HG02759 (cell line): ENCODE data around the gene ZDHHC22.

ENCODE experiments used
- ATAC-seq: cut with Tn5 transposase; IDR thresholded peaks from one replicate; pipeline ENCODE4 v1.9.1; 2021; ENCODE audit warnings: mild to moderate bottlenecking, moderate library complexity; ENCODE audit not compliant: unreplicated experiment

The ZDHHC22 gene

DNA sequence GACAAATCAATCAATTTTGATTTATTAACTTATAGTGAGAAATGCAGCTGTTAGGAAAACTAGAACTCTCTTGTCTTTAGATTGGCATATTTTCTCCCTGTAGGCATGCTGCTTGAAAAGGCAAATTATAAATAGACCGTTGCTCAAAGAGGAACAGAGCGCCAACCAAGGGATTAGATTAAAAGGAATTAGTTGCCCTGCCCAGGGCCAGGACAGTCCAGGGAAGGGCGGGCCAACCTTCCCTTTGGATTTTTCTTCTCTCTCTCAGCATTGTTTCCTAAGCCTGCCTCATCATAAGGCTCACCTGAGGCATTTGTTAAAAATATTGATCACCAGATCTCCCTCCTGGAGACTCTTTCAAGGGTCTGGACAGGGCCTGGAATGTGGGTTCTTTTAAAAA lies 34.9 kb downstream of the ZDHHC22 start:
- ATAC-seq: no peak

DNA sequence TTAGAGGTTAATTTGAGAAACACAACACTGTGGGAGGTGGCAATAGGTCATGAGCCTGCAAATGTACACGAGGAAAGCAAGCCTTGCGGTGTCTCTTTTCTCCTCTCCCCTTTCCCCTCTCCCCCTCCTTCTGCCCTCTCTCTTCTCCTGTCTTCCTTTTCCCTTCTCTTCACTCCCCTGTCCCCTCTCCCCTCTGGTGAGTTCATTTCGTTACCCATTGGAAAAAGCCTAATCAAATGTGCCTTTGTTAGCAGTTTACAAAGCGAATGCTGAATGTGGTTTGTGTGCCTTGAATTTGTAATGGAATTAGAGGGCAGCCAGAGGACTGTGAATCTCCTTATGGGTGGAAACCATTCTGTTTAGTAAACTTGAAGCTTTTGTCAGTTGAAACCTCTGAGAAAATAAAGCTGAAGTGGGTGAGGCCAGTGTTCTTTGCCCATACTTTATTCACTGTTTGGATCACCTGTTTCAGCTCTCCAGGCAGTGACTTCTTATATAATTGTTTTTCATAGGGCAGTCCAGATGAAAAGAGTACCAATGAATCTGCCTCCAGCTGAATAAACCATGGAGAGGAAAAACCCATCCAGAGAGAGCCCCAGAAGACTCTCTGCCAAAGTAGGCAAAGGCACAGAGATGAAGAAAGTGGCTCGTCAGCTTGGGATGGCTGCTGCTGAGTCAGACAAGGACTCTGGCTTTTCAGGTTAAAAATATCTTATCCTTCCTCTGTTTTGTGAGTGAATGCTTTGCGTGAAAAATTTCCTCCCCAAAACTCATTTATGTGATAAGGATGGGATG lies 36.2 kb downstream of the ZDHHC22 start:
- ATAC-seq: no peak

DNA sequence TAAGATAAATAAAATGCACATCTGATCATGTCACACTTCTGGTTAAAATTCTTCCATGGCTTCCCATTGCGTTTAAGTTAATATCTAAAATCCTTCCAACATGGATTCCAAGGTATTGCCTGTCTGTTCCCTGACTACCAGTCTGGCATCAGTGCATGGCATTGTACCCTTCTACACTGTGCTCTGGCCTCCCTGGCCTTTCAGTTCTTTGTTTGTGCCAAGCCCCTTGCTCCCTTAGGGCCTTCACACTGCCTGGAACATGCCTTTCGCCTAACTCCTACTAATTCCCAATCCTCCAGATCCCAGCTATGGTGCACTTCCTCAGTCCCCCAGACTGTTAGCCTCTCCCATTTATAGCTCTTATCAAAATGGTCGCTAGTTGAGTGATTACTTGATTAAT lies 37.2 kb downstream of the ZDHHC22 start:
- no peak for ATAC-seq

DNA sequence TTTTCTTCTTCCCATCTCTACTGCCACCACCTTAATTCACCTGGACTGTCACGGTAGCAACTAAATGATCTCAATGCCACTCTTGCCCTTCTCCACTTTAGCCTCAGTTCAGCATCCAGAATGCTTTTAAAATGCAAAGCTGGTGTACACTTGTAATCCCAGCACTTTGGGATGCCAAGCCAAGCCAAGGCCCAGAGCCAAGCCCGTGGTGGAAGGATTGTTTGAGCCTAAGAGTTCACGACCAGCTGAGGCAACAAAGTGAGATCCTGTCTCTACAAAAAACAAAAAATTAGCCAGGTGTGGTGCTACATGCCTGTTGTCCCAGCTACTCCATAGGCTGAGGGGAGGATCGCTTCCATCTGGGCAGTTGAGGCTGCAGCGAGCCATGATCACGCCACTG lies 37.6 kb downstream of the ZDHHC22 start:
- no peak for ATAC-seq

DNA sequence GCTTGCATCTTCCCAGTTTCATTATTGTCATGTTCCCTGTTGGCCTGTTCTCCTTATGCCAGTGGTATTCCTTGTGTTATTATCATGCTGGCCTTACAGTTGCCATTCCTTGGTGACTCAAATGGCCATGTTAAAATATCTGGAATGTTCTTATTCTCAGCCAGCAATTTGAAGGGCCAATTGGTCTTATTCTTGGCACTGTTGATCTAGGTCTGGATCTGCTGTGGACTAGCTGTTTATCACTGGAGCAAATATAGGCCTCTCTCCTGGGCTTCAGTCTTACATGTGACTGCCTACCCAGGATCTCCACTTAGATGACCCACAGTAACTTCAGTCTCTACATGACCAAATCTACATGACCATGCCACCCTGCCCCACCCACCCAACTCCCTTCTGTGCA lies 38.1 kb downstream of the ZDHHC22 start:
- ATAC-seq: no peak

DNA sequence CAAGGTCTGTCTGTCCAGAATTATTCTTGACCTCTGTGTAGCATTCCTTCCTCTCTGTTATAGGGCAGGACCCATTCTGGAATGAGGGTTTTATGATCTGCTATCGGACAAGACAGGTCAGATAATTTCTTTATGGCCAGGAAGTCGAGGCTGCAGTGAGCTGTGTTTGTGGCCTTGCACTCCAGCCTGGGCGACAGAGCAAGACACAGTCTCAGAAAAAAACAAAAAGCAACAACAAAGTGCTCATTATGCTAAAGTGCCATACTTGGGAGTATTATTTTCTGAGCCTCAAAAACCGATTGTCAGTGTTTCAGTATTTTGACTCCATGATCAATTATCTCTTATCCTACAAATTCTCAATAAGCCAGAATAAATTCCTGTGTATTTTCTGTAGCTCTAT lies 39.4 kb downstream of the ZDHHC22 start:
- no peak for ATAC-seq

DNA sequence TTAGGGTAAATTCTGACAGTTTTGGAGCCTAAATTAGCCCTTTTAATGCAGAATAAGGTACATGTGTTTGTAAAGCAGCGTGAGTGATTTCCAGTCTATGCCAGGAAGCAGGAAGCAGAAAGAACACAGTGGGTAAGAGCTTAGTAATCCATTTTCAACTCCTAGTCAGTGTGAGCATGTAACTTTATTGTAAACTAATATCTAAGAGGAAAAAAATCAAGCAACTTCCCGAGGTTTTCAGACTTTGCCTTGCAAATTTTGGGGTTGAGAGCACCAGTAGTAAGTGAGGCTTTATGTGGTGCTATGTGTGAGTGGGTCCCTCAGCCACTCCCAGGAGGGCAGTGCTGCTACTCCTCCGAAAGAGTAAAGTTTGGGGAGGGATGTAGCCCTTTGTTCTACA lies 40.6 kb downstream of the ZDHHC22 start:
- no peak for ATAC-seq

DNA sequence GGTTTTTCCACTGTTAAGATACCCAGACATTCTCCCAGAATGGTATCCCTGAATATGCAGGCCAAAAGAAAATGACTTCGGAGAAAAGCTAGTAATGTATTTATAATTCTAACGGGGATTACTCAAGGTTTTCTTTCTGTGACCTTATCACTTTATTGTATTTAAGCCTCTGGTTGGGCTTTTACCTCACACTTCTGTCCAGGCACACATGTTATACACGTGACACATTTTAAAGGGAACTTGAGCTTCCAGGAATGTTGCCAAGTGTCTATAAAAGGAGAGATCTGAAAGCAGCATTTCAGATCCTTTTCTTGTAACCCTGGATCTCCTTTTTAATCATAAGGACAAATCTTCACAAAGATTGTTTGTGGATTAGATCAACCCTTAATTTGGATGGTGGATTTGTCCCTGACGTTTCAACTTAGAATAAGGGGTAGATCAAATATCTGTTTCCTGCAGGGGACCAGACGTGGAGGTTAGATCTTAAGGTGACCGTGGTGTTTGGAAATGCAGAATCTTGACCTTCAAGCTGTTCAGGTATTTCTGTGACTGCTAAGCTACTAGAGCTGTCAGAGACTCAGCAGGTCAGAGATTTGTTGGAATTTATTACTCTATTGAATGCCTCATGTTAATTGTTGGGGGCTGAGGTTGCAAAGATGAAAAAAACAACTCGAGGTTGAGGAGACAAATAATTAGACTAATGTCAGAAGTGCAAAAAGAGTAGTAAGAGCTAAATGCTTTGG lies 42.0 kb downstream of the ZDHHC22 start:
- ATAC-seq: no peak

DNA sequence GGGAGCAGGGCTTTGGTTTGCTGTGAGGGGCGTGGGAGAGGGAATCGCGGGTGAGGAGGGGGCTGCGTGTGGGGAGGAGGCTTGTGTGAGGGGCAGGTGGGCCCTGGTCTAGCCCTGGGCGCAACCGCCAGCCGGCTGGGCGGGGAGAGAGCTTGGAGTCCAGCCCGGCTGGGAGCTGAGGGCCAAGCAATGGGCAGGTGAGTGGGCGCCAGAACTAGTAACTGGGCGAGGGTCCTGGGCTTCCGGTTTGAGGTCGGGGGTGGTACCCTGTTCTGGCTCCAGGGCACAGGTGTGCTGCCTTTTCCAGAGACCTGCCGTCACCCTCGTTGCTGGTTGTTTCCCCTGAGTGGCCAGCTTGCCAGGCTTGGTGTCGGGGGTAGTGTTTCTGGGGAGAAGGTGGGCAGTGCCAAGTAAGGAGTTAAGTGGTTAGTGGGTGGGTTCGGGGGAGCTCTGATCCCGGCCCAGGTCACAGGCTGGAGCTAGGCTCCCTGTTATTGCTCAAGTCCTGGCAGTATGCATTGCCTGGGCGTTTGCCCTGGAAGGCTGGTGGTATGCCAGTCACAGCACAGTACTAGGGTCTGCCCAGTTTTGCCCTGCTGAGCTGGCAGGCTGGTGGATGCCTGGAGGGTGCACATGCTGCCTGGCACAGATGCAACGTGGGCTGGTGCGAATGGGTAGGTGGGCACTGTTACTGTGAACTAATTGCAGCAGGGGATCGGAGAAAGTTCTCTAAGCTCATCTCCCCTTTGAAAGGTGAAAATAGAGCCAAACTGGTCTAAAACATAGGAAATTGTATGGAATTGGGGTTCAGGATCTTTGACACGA lies 42.9 kb downstream of the ZDHHC22 start:
- no peak for ATAC-seq

DNA sequence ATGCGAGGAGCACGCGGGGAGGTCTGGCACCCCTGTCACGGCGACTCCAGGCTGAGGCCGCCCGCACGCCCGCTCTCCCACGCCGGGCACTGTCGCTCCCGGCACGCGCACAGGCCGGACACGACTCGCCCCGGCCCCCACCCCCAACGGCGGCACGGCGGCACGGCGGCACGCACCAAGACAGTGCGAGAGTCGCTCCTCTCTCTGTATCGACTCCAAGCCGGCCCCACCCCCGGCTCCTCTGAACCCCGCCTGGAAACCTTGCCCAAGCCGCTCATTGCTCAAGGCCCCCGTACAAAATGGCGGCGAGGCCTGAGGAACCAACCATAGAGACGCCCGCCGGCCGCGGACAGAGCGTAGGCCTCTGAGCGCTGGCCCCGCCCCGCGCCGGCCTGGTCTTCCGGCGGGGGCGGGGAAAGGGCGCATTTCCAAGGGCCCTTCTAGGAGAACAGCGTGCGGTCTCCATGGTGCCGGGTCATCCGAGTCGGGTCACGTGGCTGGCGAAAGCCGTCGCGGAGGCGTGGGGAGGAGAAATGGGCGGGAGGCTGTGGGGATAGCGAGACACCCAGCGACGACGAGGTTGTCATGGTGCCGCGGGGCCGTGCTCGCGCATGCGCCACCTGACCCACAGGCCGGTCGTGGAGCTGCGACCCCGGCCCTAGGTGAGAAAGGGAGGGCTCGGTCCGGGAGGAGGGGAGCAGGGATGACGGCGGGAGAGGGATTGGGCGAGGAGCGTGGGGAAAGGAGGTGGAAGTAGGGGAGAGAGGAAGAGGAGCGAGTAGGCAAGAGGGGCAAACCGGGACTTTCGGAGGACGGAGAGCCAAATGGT lies 43.7 kb downstream of the ZDHHC22 start, which contains the start of gene CIPC:
Gene CIPC (plus strand): TSS at position 559 of the 829 bp plus-strand sequence. CDS start 7,451 bp downstream, outside the sequence.
- peak; percentile 94 for ATAC-seq

DNA sequence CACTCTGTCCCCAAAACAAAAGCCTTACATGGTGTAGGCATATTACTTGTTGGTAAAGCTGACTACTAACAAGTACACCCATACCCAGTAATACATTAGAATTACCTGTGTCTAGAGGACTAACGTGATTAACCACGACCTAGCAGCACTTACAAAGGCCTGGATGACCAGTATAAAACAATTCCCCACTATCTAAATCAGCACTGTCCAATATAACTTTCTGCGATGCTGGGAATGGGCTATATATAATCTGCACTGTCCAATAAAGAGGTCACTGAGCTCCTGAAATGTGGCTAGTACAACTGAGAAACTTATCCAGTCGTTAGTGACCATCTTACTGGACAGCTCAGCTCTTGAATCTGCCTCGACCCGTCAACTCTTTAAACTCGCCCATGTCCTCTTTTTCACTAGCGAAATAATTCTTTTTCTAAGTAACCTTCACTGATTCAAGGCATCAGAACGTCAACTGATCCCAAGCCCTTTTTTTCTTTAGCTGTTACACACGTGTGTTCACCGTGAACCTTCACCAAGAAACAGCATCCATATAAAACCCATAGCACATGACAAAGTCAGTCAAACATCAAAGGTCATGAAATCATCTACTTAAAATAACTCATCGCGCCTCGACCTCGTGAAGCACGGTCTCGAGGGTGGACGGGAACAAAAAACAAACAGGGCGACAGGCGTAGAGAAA lies 44.4 kb downstream of the ZDHHC22 start:
- no peak for ATAC-seq

DNA sequence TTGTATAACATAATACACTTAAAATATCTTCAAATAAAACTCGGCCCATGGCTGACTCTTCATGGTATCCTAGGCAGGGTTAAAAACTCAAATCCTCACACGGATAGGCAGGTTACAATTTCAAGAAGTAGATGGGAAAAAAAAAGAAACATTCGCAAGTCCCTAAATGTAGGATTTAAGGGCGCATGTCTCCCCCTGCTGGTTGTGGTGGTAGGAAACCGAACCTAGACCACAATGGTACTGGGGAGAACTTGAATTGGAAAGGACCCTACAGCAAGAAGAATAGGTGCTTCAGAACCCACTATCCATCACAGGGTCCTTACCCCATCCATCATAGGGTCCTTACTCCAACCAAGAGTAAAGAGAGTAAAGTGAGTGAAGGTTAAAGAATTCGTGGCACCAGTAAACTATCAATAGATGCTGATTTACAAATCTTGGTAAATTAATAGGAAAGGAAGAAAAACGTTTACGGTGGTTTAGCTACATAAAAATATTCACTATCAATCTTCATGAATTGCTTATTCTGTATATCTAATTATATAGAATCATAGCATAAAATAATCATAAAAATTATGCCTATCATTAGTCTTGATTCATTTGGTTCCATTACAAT lies 46.8 kb downstream of the ZDHHC22 start:
- no peak for ATAC-seq

DNA sequence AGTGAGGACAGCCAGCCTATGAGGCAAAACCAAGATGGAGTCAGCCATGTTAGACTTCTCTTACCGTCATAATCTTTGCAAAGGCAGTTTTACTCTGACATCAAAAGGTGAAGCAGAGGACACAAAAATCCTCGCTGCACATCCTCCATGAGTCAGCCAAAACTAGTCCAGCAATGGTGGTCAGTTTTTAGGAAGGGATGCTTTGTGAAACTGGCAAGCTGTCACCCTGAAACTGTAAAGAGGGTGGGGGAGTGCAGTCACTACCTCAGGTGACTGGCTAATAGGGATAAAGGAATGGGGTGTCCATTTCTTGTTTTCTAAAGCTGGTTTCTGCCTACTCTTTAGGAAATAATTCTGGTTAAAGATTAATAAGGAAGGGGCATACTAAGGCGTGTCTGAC lies 48.9 kb downstream of the ZDHHC22 start:
- no peak for ATAC-seq

DNA sequence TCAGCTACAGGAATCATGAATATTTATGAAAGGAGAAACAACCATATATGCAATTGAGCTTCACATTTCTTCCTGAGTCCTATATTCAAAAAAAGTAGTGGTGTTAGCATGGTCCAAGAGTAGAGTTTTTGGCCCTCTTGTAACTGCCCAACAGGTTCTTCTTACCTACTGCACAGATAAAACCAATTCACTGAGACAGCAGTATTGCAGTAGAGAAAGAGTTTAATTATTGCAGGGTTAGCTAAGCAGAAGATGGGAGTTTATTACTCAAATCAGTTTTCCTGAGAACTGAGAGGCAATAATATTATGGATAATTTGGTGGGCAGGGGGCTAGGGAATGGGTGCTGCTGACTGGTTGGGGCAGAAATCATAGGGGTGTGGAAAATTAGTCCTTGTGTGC lies 50.1 kb downstream of the ZDHHC22 start:
- ATAC-seq: no peak

DNA sequence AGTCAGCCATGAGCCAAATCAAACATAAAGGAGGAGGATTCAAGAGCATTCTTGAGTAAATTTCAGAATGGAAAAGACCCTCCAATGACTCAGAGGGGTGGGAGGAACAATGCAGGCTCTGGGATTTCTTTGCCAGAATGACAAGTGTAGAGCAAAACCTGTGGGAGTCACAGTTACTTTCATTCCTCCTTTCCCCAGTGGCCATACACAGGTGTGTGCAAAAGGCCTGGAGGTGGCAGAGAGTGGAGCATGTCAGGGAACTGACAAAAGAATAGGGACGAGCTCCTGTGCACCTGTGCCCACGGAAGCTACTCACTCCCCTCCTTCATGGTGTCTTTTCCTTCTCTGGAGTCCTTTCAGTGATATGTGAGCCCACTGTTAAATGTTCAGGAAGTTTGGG lies 52.9 kb downstream of the ZDHHC22 start:
- no peak for ATAC-seq

DNA sequence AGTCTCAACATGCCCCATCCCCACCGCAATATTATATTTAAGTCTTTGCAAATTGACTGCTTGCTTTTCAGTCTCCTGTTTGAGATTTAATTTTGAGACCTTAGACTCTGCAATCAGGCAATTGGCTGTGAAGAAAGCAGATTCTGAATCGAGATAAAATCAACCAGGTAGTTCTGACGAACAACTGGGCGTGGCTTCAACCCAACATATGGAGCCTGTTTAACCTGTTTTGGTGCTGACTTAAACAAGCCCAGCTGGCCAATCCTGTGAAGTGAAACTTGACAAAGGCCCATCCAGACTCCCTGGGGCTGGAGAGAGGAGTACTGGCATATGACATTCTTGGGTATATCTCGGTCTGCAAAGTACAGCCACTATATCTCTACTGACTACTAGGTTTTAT lies 53.4 kb downstream of the ZDHHC22 start:
- ATAC-seq: no peak

DNA sequence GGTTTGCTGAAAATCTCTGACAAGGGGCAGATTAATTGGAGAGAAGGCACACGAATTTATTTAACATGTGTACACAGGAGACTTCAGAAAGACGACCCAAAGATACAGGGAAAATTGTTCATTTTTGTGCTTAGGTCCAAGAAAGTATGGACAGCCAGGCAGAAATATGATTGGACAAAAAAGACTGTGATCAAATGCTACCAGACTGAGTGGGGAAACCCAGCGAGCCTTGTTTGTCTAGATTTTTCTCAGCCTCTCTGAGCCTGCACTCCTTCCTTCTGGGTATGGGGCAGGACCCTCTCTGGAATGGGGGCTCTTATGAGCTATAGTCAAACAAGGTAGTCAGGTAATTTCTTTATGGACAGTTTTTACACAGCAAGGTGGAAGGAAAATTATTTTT lies 54.0 kb downstream of the ZDHHC22 start:
- no peak for ATAC-seq

DNA sequence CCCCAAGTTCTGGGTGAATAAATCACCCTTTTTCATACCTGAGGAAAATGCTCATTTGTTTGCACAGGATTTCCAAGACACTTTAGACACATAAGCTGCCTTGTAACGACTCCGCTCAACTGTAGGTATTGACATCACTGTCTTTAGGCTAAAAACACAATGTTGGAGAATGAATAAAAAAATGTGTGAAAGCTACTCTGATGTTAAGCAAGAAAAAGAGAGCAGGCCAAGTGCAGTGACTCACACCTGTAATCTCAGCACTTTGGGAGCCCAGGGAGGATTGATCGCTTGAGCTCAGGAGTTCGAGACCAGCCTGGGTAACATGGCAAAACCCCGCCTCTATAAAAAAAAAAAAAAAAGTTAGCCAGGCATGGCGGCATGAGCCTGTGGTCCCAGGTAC lies 54.6 kb downstream of the ZDHHC22 start:
- no peak for ATAC-seq

DNA sequence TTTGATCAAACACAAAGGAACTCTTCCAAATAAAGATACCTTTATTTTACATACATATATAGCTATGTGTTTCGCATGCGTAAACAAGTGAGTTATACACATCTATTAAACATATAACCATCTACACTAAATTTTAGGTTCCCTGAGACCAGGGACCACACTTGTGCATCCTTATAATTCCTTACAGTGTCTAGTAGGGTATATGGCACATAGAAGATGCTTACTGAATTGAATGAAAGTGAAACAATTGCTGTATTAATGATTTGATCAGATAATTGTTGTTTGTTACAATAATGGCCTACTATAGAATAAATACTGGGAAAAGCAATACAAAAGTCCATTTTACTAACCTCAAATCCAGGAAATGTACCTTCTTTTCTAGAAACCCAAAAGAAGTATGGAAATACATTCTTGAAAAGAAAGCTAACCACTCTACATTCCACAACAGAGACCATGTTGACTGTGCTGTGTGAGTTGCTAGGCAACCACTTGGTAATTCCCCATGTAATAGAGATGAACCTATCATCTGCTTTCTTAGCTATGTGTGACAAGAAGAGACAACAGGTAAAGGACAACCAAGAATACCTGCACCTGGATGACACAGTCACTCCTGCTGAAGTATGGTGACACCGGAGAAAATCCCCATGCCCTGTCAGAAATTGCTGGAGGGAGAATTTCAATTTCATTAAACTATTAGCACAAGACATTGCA lies 55.4 kb downstream of the ZDHHC22 start:
- ATAC-seq: no peak
